DMS79 (cell line): ENCODE results near the gene USP37.

Source experiments
- DNase-seq: peaks from one replicate; lab custom pipeline; 2025; lab: John Stamatoyannopoulos, UW

The USP37 gene

DNA sequence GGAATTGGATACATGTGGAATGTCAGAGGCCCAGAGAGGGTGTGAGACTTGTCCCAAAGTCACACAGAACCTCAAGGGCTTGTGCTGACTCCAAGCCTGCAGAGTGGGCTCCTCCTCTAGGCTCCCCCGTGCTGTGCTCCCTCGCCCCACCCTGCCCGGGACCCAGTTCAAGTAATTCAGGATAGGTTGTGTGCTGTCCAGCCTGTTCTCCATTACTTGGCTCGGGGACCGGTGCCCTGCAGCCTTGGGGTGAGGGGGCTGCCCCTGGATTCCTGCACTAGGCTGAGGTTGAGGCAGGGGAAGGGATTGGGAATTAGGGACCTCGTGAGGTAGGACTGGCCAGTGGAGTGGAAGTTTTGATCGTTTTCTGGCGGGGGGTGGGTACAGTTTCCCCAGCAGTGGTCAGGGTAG lies 165.7 kb downstream of the USP37 start:
- no peak for DNase-seq

GRCh38 chr2:218401890-218402289 lies 166.3 kb downstream of the USP37 start:
- no peak for DNase-seq

DNA sequence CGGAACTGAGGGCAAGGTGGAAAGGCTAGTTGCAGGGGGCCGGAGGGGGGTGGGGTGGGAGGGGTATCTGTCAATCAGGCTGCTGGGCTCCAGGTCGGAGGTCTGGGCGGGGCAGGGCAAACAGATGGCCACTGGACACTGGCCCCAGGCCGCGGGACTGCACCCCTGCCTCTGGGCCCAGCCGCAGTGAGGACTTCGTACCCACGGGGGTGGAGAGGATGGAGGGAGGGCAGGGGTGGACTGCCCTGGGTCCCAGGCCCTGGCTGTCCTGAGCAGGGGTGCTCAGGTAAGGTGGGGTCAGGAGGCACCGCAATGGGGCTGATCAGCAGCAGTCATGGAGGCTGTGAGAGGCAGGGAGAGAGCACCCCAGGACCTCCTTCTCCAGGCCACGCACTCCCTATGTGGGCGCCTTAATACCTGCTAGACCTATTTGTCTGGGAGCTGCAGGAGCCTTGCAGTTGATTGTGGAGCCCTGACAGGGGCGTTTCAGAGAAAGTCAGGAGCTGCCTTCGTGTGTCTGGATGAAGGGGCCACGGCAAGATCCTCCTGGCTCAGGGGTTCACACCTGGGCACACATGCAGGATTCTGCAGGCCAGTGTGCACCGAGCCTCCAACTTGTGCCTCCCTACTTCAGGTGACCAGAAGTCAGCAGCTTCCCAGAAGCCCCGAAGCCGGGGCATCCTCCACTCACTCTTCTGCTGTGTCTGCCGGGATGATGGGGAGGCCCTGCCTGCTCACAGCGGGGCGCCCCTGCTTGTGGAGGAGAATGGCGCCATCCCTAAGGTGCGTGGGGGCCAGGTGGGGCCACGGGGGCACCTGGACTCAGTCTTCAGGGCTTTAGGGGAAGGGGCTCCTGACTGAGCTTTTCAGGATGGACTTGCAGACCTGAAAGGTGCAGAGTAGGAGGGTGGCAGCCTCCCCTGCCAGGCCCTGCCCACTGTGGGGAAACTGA lies 166.9 kb downstream of the USP37 start:
- no peak for DNase-seq
